Peyer's patch (tissue), 4 donors: ENCODE measurements around the gene GGTA1.

Source experiments
- POLR2A ChIP-seq, 2 donors: fragments of 450-650 bp; IDR thresholded peaks; one replicate each; pipeline ENCODE4 v1.5.1; 2017; ENCODE audit warnings: antibody characterized with exemption in 2 of 2, mild to moderate bottlenecking in 2 of 2, moderate library complexity in 2 of 2
- TF ChIP-seq, protein P1 (sequence below), 6 experiments: fragments of 450-650 bp in 4 of 6; fragments of 200-600 bp in 2 of 6; sonication (generic) in 1 of 6; IDR thresholded peaks; one replicate each; pipeline ENCODE4 v1.5.1; 2017 to 2019; ENCODE audit warnings: antibody characterized with exemption in 6 of 6, mild to moderate bottlenecking in 3 of 6, moderate library complexity in 1 of 6

DNA sequence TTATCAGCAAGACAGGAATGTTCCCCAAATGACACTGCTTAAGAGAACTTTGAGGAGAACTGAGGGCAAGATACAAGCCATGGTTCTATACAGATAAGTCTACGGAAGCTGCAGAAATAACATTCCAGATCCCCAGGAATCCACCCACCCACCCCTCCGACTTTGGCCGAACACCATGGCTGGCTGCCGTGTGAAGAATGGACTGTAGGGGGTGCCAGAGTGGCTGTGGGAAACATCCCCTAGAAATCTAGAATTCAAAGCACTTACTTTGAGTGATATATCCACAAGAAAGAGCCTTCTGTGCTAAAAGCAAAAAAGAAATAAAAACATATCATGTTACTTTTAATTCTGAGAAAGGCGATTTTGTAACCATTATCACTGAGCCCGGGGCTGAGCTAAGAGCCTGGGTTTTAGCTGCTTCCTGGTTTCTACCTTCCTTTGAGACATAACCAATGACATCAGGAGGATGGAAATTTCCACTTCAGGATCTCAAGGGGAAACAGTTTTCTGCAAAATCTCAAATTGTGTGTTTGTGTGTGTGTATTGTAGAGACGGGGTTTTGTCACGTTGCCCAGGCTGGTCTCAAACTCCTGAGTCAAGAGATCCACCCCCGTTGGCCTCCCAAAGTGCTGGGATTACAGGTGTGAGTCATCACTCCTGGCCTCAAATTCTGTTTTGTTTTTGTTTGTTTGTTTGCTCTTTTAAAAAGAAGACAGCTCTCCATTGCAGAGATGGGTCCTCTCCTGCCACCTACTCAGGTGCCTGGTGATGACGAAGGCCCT is 36.4 kb downstream of the GGTA1 start:
- TF ChIP-seq, protein P1, sequence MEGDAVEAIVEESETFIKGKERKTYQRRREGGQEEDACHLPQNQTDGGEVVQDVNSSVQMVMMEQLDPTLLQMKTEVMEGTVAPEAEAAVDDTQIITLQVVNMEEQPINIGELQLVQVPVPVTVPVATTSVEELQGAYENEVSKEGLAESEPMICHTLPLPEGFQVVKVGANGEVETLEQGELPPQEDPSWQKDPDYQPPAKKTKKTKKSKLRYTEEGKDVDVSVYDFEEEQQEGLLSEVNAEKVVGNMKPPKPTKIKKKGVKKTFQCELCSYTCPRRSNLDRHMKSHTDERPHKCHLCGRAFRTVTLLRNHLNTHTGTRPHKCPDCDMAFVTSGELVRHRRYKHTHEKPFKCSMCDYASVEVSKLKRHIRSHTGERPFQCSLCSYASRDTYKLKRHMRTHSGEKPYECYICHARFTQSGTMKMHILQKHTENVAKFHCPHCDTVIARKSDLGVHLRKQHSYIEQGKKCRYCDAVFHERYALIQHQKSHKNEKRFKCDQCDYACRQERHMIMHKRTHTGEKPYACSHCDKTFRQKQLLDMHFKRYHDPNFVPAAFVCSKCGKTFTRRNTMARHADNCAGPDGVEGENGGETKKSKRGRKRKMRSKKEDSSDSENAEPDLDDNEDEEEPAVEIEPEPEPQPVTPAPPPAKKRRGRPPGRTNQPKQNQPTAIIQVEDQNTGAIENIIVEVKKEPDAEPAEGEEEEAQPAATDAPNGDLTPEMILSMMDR (IDR thresholded peaks at IDR 0.05) = peak in 4 of 6 experiments; percentile 15 to 57 (median 23)
- TF ChIP-seq POLR2A (IDR thresholded peaks at IDR 0.05) = no peak
